Forelimb muscle (tissue), 1 donor: ENCODE measurements around the gene RALB. TPM values are rescaled to one million over a fixed set of nuclear protein-coding genes. Genes with fewer than 3 reads are reported as not detected.
A peak's percentile ranks its signal among the peaks of the same experiment; 100 is the strongest.
"Not testable (repeated sequence)": the region's sequence is repeated elsewhere in the genome, so short reads cannot be mapped to it uniquely, and the experiment has no call there.

Source experiments
- DNase-seq: peaks from one replicate; pipeline ENCODE4 v3.0.0-alpha.2; 2013; ENCODE audit warnings: low read depth
- polyA plus RNA-seq: library from polyadenylated mRNA; unstranded; fragments of 120-200 nt; gene quantifications from one replicate; pipeline ENCODE4 v1.2.1, GENCODE V29; 2013; ENCODE audit not compliant: insufficient read length

RALB gene
- polyA plus RNA-seq, 1 donor: 43.7 TPM

GRCh38 chr2:120243211-120243610, 9.4 kb upstream of the RALB start:
- no peak for DNase-seq

- DNase-seq: no peak
Observed at GRCh38 chr2:120243875-120244553, 8.6 kb upstream of the RALB start.

GRCh38 chr2:120244656-120245519, 7.8 kb upstream of the RALB start:
- DNase-seq: no peak

- no peak for DNase-seq
Observed at GRCh38 chr2:120245520-120246332, 6.9 kb upstream of the RALB start.

- no peak for DNase-seq
Observed at GRCh38 chr2:120246546-120247300, 5.9 kb upstream of the RALB start.

- no peak for DNase-seq
Observed at GRCh38 chr2:120247851-120248250, 4.8 kb upstream of the RALB start.

- no peak for DNase-seq
Observed at GRCh38 chr2:120250640-120251039, 2.0 kb upstream of the RALB start.

GRCh38 chr2:120251078-120251477, 1.6 kb upstream of the RALB start:
- no peak for DNase-seq

GRCh38 chr2:120251880-120252224, 800 bp upstream of the RALB start:
- no peak for DNase-seq

- peak; percentile 48 for DNase-seq
Observed at GRCh38 chr2:120253021-120253882, 600 bp downstream of the RALB start.

- no peak for DNase-seq
Observed at GRCh38 chr2:120254178-120254577, 1.5 kb downstream of the RALB start.

- DNase-seq: no peak
Observed at GRCh38 chr2:120255071-120255470, 2.4 kb downstream of the RALB start.

- DNase-seq: no peak
Observed at GRCh38 chr2:120255986-120256650, 3.5 kb downstream of the RALB start.

- DNase-seq: no peak
Observed at GRCh38 chr2:120256651-120257000, 4.0 kb downstream of the RALB start.

- no peak for DNase-seq
Observed at GRCh38 chr2:120257522-120257921, 4.9 kb downstream of the RALB start.

- no peak for DNase-seq
Observed at GRCh38 chr2:120258196-120258595, 5.5 kb downstream of the RALB start.

- not testable (repeated sequence) for DNase-seq
Observed at GRCh38 chr2:120259939-120260338, 7.3 kb downstream of the RALB start.

GRCh38 chr2:120260736-120261135, 8.1 kb downstream of the RALB start:
- DNase-seq: no peak

GRCh38 chr2:120261387-120262006, 8.8 kb downstream of the RALB start:
- no peak for DNase-seq

GRCh38 chr2:120262150-120262549, 9.5 kb downstream of the RALB start:
- no peak for DNase-seq
